Measurements from ENCODE around the gene AZU1. TPM values are rescaled to one million over a fixed set of nuclear protein-coding genes. Genes with fewer than 3 reads are reported as not detected.
"Not testable (repeated sequence)": the region's sequence is repeated elsewhere in the genome, so short reads cannot be mapped to it uniquely, and the experiment has no call there.

Gene AZU1
- total RNA-seq, 4 donors from 2014 or later = 0.42 TPM; not detected in 3

- no peaks in the 10 kb centered on the region for H3K36me3 ChIP-seq
- peaks cover 4 to 78% of the 10 kb centered on the region in 2 donors for H3K27me3 ChIP-seq
- H3K9me3 ChIP-seq = no peaks in the 10 kb centered on the region
- 23 to 33% methylated on average over 30 to 32 of the region's 70 CpGs for WGBS, 2 donors
- TF ChIP-seq POLR2A (IDR thresholded peaks at IDR 0.05) (no peak), EP300 (IDR thresholded peaks at IDR 0.05) (no peak)
- TF ChIP-seq, protein P1, sequence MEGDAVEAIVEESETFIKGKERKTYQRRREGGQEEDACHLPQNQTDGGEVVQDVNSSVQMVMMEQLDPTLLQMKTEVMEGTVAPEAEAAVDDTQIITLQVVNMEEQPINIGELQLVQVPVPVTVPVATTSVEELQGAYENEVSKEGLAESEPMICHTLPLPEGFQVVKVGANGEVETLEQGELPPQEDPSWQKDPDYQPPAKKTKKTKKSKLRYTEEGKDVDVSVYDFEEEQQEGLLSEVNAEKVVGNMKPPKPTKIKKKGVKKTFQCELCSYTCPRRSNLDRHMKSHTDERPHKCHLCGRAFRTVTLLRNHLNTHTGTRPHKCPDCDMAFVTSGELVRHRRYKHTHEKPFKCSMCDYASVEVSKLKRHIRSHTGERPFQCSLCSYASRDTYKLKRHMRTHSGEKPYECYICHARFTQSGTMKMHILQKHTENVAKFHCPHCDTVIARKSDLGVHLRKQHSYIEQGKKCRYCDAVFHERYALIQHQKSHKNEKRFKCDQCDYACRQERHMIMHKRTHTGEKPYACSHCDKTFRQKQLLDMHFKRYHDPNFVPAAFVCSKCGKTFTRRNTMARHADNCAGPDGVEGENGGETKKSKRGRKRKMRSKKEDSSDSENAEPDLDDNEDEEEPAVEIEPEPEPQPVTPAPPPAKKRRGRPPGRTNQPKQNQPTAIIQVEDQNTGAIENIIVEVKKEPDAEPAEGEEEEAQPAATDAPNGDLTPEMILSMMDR (IDR thresholded peaks at IDR 0.05) = no peak
- peaks cover 0 to 27% (median 9%) of the 10 kb centered on the region in 4 donors for H3K4me1 ChIP-seq
- peak overlapping the region in 1 of 4 donors; percentile 31 for H3K4me3 ChIP-seq
- no peak for DNase-seq (ENCODE audit: low spot score in 2 of 2)
- no peak overlapping the region for H3K27ac ChIP-seq
Observed at GRCh38 chr19:843836-844545, 16.4 kb downstream of the AZU1 start.

DNA sequence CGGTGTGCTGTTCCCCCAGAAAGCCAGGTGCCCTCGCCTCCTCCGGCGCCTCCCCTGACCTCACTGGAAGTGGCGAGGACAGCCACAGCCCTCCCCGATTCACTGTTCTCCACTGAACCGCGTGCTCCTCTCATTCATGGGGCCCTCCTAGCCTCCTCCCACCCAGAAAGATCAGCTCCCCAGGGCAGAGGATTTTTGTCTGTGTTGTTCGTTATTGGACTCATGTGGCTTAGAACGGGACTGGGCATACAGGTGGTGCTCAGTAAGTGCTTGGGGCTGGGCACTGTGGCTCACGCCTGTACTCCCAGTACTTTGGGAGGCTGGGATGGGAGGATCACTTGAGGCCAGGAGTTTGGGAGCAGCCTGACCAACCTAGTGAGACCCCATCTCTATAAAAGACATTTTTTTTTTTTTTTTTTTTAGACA is 16.9 kb downstream of the AZU1 start:
- no peaks in the 10 kb centered on the region for H3K9me3 ChIP-seq
- H3K4me1 ChIP-seq = peaks cover 0 to 27% (median 9%) of the 10 kb centered on the region in 4 donors
- no peak for DNase-seq (ENCODE audit: low spot score in 2 of 2)
- no peak overlapping the region for H3K4me3 ChIP-seq
- 39 to 62% methylated on average over 11 of the region's 11 CpGs for WGBS, 2 donors
- H3K36me3 ChIP-seq = no peaks in the 10 kb centered on the region
- no peak overlapping the region for H3K27ac ChIP-seq
- TF ChIP-seq POLR2A (IDR thresholded peaks at IDR 0.05) (no peak), EP300 (IDR thresholded peaks at IDR 0.05) (no peak)
- TF ChIP-seq, protein P1 (IDR thresholded peaks at IDR 0.05) = no peak
- H3K27me3 ChIP-seq = peaks cover 4 to 79% of the 10 kb centered on the region in 2 donors

DNA sequence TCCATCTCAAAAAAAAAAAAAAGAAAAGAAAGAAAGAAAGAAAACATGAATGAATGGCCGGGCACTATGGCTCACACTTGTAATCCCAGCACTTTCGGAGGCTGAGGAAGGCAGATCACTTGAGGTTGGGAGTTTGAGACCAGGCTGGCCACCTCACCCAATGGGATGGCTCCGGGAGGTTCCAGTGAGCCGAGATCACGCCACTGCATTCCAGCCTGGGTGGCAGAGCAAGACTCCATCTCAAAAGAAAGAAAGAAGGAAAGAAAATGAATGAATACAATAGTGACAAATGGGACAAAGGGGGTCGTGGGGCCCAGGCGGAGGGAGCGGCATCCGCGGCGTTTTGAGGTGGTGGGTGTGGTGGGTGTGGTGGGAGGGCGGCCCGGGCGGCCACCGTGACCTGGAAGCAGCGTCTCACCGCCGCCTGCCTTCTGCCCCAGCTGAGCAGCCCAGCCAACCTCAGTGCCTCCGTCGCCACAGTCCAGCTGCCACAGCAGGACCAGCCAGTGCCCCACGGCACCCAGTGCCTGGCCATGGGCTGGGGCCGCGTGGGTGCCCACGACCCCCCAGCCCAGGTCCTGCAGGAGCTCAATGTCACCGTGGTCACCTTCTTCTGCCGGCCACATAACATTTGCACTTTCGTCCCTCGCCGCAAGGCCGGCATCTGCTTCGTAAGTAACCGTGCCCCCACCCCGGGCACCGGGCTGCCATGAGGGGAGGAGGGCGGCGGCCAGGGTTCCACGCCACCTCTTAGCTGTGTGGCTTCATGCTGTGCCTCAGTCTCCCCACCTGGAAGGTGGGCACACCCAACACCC is 18.3 kb downstream of the AZU1 start:
- Histone ChIP-seq H3K27me3 (peaks cover 4 to 70% of the 10 kb centered on the region in 2 donors), H3K4me1 (peaks cover 0 to 38% (median 10%) of the 10 kb centered on the region in 4 donors), H3K9me3 (no peaks in the 10 kb centered on the region), H3K36me3 (no peaks in the 10 kb centered on the region), H3K27ac (no peak overlapping the region), H3K4me3 (no peak overlapping the region)
- DNase-seq (ENCODE audit: low spot score in 2 of 2) = no peak
- TF ChIP-seq POLR2A (IDR thresholded peaks at IDR 0.05) = no peak
- TF ChIP-seq EP300 (IDR thresholded peaks at IDR 0.05) = no peak
- TF ChIP-seq, protein P1 (IDR thresholded peaks at IDR 0.05) = no peak
- 63 to 69% methylated on average over 30 to 37 of the region's 37 CpGs for WGBS, 2 donors

DNA sequence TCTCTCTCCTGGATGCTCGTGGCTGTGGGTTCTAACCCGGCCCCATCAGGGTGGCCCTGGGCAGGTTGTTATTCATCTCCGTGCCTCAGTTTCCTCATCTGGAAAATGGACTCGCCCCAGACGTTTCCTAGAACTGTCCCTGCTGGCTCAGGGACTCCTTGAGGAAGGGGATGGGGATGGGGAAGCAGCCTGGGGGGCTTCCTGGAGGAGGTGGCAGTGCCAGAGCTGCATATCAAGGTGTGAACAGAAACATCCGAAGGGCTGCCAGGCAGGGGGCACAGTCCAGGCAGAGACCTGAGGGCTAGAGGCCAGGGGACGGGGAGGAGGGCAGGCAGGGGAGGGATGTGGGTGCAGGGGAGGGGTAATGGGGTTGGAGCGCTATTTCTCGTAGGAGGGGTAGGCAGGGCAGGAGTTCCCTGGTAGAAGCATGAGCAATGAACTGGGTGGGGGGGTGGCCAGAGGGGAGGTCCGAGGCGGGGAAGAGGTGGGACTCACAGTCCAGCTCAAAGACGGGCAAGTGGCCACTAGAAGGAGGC is 20.8 kb downstream of the AZU1 start:
- Histone ChIP-seq H3K27me3 (peaks cover 4 to 79% of the 10 kb centered on the region in 2 donors), H3K36me3 (no peaks in the 10 kb centered on the region), H3K27ac (peak overlapping the region in 3 of 4 donors; percentile 2 to 50 (median 12)), H3K9me3 (no peaks in the 10 kb centered on the region), H3K4me1 (peaks cover 0 to 53% (median 8%) of the 10 kb centered on the region in 4 donors), H3K4me3 (no peak overlapping the region)
- TF ChIP-seq POLR2A (IDR thresholded peaks at IDR 0.05) = no peak
- no peak for DNase-seq (ENCODE audit: low spot score in 2 of 2)
- 39 to 46% methylated on average over 12 of the region's 12 CpGs for WGBS, 2 donors

GRCh38 chr19:849195-849594 is 21.6 kb downstream of the AZU1 start:
- 76 to 77% methylated on average over 8 of the region's 8 CpGs for WGBS, 2 donors

More at GRCh38 chr19:849195-849594, 21.6 kb downstream of the AZU1 start:
- Histone ChIP-seq H3K4me1 (peaks cover 0 to 47% (median 3%) of the 10 kb centered on the region in 4 donors), H3K27me3 (peaks cover 0 to 78% of the 10 kb centered on the region in 2 donors)
- not testable (repeated sequence) for H3K9me3 ChIP-seq; H3K36me3 ChIP-seq; H3K27ac ChIP-seq; DNase-seq (ENCODE audit: low spot score in 2 of 2); H3K4me3 ChIP-seq
